Activated naive CD4-positive, alpha-beta T cell treated with Interleukin-2 at 50 U/mL for 16 hours (primary cell): ENCODE results near the gene SMIM34.

ENCODE experiments used
- DNase-seq: peaks from one replicate; pipeline ENCODE4 v3.0.0-alpha.2; 2020

The SMIM34 gene

GRCh38 chr21:34369741-34370140 is 54.0 kb downstream of the SMIM34 start:
- no peak for DNase-seq
